LHCN-M2 (cell line): ENCODE data around the gene TAS2R14. TPM values are rescaled to one million over a fixed set of nuclear protein-coding genes. Genes with fewer than 3 reads are reported as not detected.

ENCODE experiments used
- DNase-seq: peaks from one replicate; pipeline ENCODE4 v3.0.0-alpha.2; 2012; ENCODE audit warnings: low read depth
- total RNA-seq: library from RNA; depleted of rRNA; stranded (reverse); fragments of >200 nt; gene quantifications from 2 replicates; pipeline ENCODE4 v1.2.3, GENCODE V29; 2014; rRNA removed

Gene TAS2R14
- total RNA-seq, 1 experiment from 2014 or later, result 1.8 TPM

GRCh38 chr12:10904686-10905085, 34.4 kb downstream of the TAS2R14 start:
- DNase-seq, result no peak

GRCh38 chr12:10901427-10901826, 37.6 kb downstream of the TAS2R14 start:
- peak; percentile 4 for DNase-seq

GRCh38 chr12:10900972-10901371, 38.1 kb downstream of the TAS2R14 start:
- no peak for DNase-seq

- DNase-seq, result no peak
Measured at GRCh38 chr12:10900530-10900929, 38.5 kb downstream of the TAS2R14 start.

- DNase-seq, result no peak
Measured at GRCh38 chr12:10896854-10897253, 42.2 kb downstream of the TAS2R14 start.

GRCh38 chr12:10891937-10892336, 47.1 kb downstream of the TAS2R14 start:
- no peak for DNase-seq

- DNase-seq, result no peak
Measured at GRCh38 chr12:10889226-10889625, 49.8 kb downstream of the TAS2R14 start.

Other genes starting within 250 kb of the TAS2R14 start
- 137 and 159 TPM in 2 replicates for gene YBX3, start 215.9 kb downstream of the TAS2R14 start, total RNA-seq
- gene TAS2R7, start 136.6 kb downstream of the TAS2R14 start, total RNA-seq, result 0.32 TPM in 1 of 2 replicates, not detected in the other
- not detected in 2 replicates for gene TAS2R8, start 132.0 kb downstream of the TAS2R14 start, total RNA-seq
- gene TAS2R9, start 129.1 kb downstream of the TAS2R14 start, total RNA-seq, result 0.34 TPM in 1 of 2 replicates, not detected in the other
- gene TAS2R10, start 112.9 kb downstream of the TAS2R14 start, total RNA-seq, result 0.19 and 0.40 TPM in 2 replicates
- gene PRR4, start 89.8 kb downstream of the TAS2R14 start, total RNA-seq, result 0.34 and 1.9 TPM in 2 replicates
- 6.6 and 8.7 TPM in 2 replicates for gene PRH1, start 55.0 kb downstream of the TAS2R14 start, total RNA-seq
- 0.06 and 0.63 TPM in 2 replicates for gene TAS2R13, start 29.7 kb downstream of the TAS2R14 start, total RNA-seq
- gene PRH2, start 10.0 kb downstream of the TAS2R14 start, total RNA-seq, result 1.0 TPM in 1 of 2 replicates, not detected in the other
- 0.58 and 0.75 TPM in 2 replicates for gene TAS2R50, start 47.6 kb upstream of the TAS2R14 start, total RNA-seq
- 0.51 and 0.75 TPM in 2 replicates for gene TAS2R20, start 59.0 kb upstream of the TAS2R14 start, total RNA-seq
- gene TAS2R19, start 83.4 kb upstream of the TAS2R14 start, total RNA-seq, result 0.75 and 1.9 TPM in 2 replicates
- gene TAS2R31, start 92.1 kb upstream of the TAS2R14 start, total RNA-seq, result 1.4 and 1.5 TPM in 2 replicates
- 0.11 and 0.13 TPM in 2 replicates for gene TAS2R46, start 123.0 kb upstream of the TAS2R14 start, total RNA-seq
- 0.19 and 0.52 TPM in 2 replicates for gene TAS2R43, start 153.1 kb upstream of the TAS2R14 start, total RNA-seq
- 0.32 and 0.57 TPM in 2 replicates for gene TAS2R30, start 195.4 kb upstream of the TAS2R14 start, total RNA-seq
- gene SMIM10L1, start 231.9 kb upstream of the TAS2R14 start, total RNA-seq, result 7.6 and 8.5 TPM in 2 replicates
- not detected in 2 replicates for gene TAS2R42, start 247.7 kb upstream of the TAS2R14 start, total RNA-seq